CD4-positive, alpha-beta memory T cell (primary cell): ENCODE measurements around the gene DCUN1D5. TPM values are rescaled to one million over a fixed set of nuclear protein-coding genes. Genes with fewer than 3 reads are reported as not detected.

Experiments
- CTCF ChIA-PET: fragments of 350-600 bp; sonication (Branson Sonifier 250); formaldehyde crosslinking; loops from one replicate; lab custom pipeline; 2021; ENCODE audit warnings: inconsistent platforms; ENCODE audit not compliant: partially characterized antibody; lab: Charles Lee
- POLR2A ChIA-PET: fragments of 350-600 bp; sonication (Branson Sonifier 250); formaldehyde crosslinking; loops from one replicate; lab custom pipeline; 2021; ENCODE audit not compliant: partially characterized antibody; lab: Charles Lee
- DNase-seq, 5 donors: peaks; one replicate each; pipeline versions ENCODE4 v3.0.0 to v3.0.0-alpha.2; 2020 to 2022; ENCODE audit warnings: mixed read lengths in 1 of 5
- H3K27ac ChIP-seq: one replicate; pipeline ENCODE4 v1.7.0; 2013; ENCODE audit warnings: low read depth, low read length
- H3K27me3 ChIP-seq: 2 replicates; pipeline ENCODE4 v1.7.0; 2013; ENCODE audit warnings: mild to moderate bottlenecking, low read length, moderate library complexity; ENCODE audit not compliant: insufficient read depth
- H3K36me3 ChIP-seq: 2 replicates; pipeline ENCODE4 v1.7.0; 2013; ENCODE audit warnings: mild to moderate bottlenecking, low read length, moderate library complexity; ENCODE audit not compliant: insufficient read depth
- H3K4me1 ChIP-seq: 2 replicates; pipeline ENCODE4 v1.7.0; 2013; ENCODE audit warnings: mild to moderate bottlenecking, low read length, moderate library complexity; ENCODE audit not compliant: insufficient read depth
- H3K4me3 ChIP-seq, 2 donors: one replicate each; pipeline ENCODE4 v1.7.0; 2013; ENCODE audit warnings: low read length in 2 of 2, mild to moderate bottlenecking in 1 of 2
- H3K9me3 ChIP-seq, 2 donors: one replicate each; pipeline ENCODE4 v1.7.0; 2013; ENCODE audit warnings: low read length in 2 of 2, control low read depth in 1 of 2; ENCODE audit not compliant: control insufficient read depth in 1 of 2
- H3K27ac Mint-ChIP-seq, 7 donors: one replicate each; pipeline ENCODE4 v1.8.0; 2020 to 2021; ENCODE audit warnings: mixed read lengths in 7 of 7, mild to moderate bottlenecking in 6 of 7, inconsistent platforms in 3 of 7, moderate library complexity in 3 of 7
- H3K27me3 Mint-ChIP-seq, 2 donors: one replicate each; pipeline ENCODE4 v1.8.0; 2020 to 2021; ENCODE audit warnings: mixed read lengths in 2 of 2
- H3K36me3 Mint-ChIP-seq, 2 donors: one replicate each; pipeline ENCODE4 v1.8.0; 2020 to 2021; ENCODE audit warnings: mixed read lengths in 2 of 2, inconsistent platforms in 1 of 2, mild to moderate bottlenecking in 1 of 2
- H3K4me1 Mint-ChIP-seq, 4 donors: one replicate each; pipeline ENCODE4 v1.8.0; 2020 to 2021; ENCODE audit warnings: mixed read lengths in 4 of 4, mild to moderate bottlenecking in 1 of 4
- H3K4me3 Mint-ChIP-seq, 8 donors: one replicate each; pipeline ENCODE4 v1.8.0; 2020 to 2021; ENCODE audit warnings: mixed read lengths in 8 of 8, mild to moderate bottlenecking in 7 of 8, moderate library complexity in 6 of 8, inconsistent platforms in 3 of 8
- H3K9me3 Mint-ChIP-seq, 8 donors: one replicate each; pipeline ENCODE4 v1.8.0; 2020 to 2021; ENCODE audit warnings: mixed read lengths in 8 of 8, mild to moderate bottlenecking in 5 of 8, inconsistent platforms in 3 of 8, moderate library complexity in 1 of 8
- intact Hi-C: fragments of 100-400 bp; cut with micrococcal nuclease; formaldehyde crosslinking; loops from one replicate; pipeline ENCODE4 v1.15.1; 2023
- polyA plus RNA-seq, 2 donors: library from polyadenylated mRNA; unstranded; fragments of 300-500 nt; fragmentation: Illumina TruSeq; gene quantifications; one replicate each; pipeline ENCODE4 v1.2.3, GENCODE V29; 2021
- total RNA-seq, 2 experiments: library from RNA; stranded (reverse); gene quantifications; one replicate each; pipeline ENCODE4 v1.2.3, GENCODE V29; 2021

Gene DCUN1D5
- total and polyA plus RNA-seq, 4 experiments from 2014 or later: 14.4 to 28.1 (median 18.1) TPM

GRCh38 chr11:103067118-103067517 lies 24.8 kb downstream of the DCUN1D5 start:
- Mint-ChIP-seq H3K9me3 (no peaks in the 10 kb centered on the region), H3K36me3 (peaks cover 32 to 49% of the 10 kb centered on the region in 2 donors), H3K4me1 (peaks cover 26 to 43% (median 36%) of the 10 kb centered on the region in 4 donors), H3K4me3 (no peak overlapping the region), H3K27ac (no peak overlapping the region), H3K27me3 (no peaks in the 10 kb centered on the region)
- Histone ChIP-seq H3K9me3 (no peaks in the 10 kb centered on the region), H3K27ac (no peak overlapping the region), H3K27me3 (no peaks in the 10 kb centered on the region), H3K36me3 (peaks cover 7% of the 10 kb centered on the region), H3K4me1 (peaks cover 31% of the 10 kb centered on the region), H3K4me3 (no peak overlapping the region)
- DNase-seq: no peak
- ChIA-PET CTCF (no interaction called here), POLR2A (no interaction called here)
- intact Hi-C loops: no loop called here

GRCh38 chr11:103061656-103062055 lies 30.3 kb downstream of the DCUN1D5 start:
- Mint-ChIP-seq H3K4me3 (no peak overlapping the region), H3K27me3 (no peaks in the 10 kb centered on the region), H3K4me1 (peaks cover 0 to under 1% (median 0%) of the 10 kb centered on the region in 4 donors), H3K9me3 (no peaks in the 10 kb centered on the region), H3K27ac (peak overlapping the region in 1 of 7 donors; percentile 57), H3K36me3 (peaks cover 31 to 47% of the 10 kb centered on the region in 2 donors)
- Histone ChIP-seq H3K27me3 (no peaks in the 10 kb centered on the region), H3K36me3 (peaks cover 12% of the 10 kb centered on the region), H3K9me3 (no peaks in the 10 kb centered on the region), H3K27ac (no peak overlapping the region), H3K4me3 (no peak overlapping the region), H3K4me1 (no peaks in the 10 kb centered on the region)
- intact Hi-C loops: no loop called here
- POLR2A ChIA-PET: no interaction called here
- CTCF ChIA-PET: interaction anchor here (1.9 kb wide), 1 partner anchor 30 kb away, joined by 4 read pairs; the partner anchor contains the start of gene DCUN1D5
- no peak for DNase-seq

GRCh38 chr11:103055221-103055890 lies 36.6 kb downstream of the DCUN1D5 start:
- H3K36me3 Mint-ChIP-seq: peaks cover 5 to 7% of the 10 kb centered on the region in 2 donors
- CTCF ChIA-PET: interaction anchor here (0.8 to 1.2 kb wide), 4 partner anchors 18 to 31 kb away, joined by 3 to 4 read pairs (median 3); no protein-coding TSS in a partner anchor
- intact Hi-C loops: loop anchor here (1.0 kb wide), 1 partner anchor 19 kb away; no protein-coding TSS in a partner anchor
- Histone ChIP-seq H3K27me3 (no peaks in the 10 kb centered on the region), H3K27ac (no peak overlapping the region), H3K9me3 (no peaks in the 10 kb centered on the region), H3K4me1 (no peaks in the 10 kb centered on the region), H3K36me3 (no peaks in the 10 kb centered on the region), H3K4me3 (no peak overlapping the region)
- peak in 4 of 5 donors; percentile 8 to 25 (median 17) for DNase-seq
- POLR2A ChIA-PET: no interaction called here
- H3K27me3 Mint-ChIP-seq: no peaks in the 10 kb centered on the region
- H3K4me1 Mint-ChIP-seq: peaks cover 0 to 2% (median 0%) of the 10 kb centered on the region in 4 donors
- no peaks in the 10 kb centered on the region for H3K9me3 Mint-ChIP-seq
- no peak overlapping the region for H3K27ac Mint-ChIP-seq
- H3K4me3 Mint-ChIP-seq: no peak overlapping the region

GRCh38 chr11:103053997-103054396 lies 38.0 kb downstream of the DCUN1D5 start:
- intact Hi-C loops: no loop called here
- Histone ChIP-seq H3K36me3 (no peaks in the 10 kb centered on the region), H3K27me3 (no peaks in the 10 kb centered on the region), H3K4me3 (no peak overlapping the region), H3K4me1 (no peaks in the 10 kb centered on the region), H3K9me3 (no peaks in the 10 kb centered on the region), H3K27ac (no peak overlapping the region)
- Mint-ChIP-seq H3K36me3 (peaks cover 0 to 3% of the 10 kb centered on the region in 2 donors), H3K9me3 (no peaks in the 10 kb centered on the region), H3K27me3 (no peaks in the 10 kb centered on the region), H3K4me1 (peaks cover 0 to 2% (median 0%) of the 10 kb centered on the region in 4 donors), H3K4me3 (no peak overlapping the region), H3K27ac (no peak overlapping the region)
- CTCF ChIA-PET: interaction anchor here (1.0 to 1.2 kb wide), 3 partner anchors 18 to 55 kb away, joined by 3 to 5 read pairs (median 4); partner anchors contain the start of gene DYNC2H1
- no peak for DNase-seq
- POLR2A ChIA-PET: interaction anchor here (0.9 kb wide), 1 partner anchor 18 kb away, joined by 3 read pairs; no protein-coding TSS in a partner anchor

GRCh38 chr11:103051981-103052380 lies 40.0 kb downstream of the DCUN1D5 start:
- ChIA-PET POLR2A (no interaction called here), CTCF (interaction anchor here (3.4 kb wide), 1 partner anchor 16 kb away, joined by 12 read pairs; no protein-coding TSS in a partner anchor)
- H3K36me3 Mint-ChIP-seq: no peaks in the 10 kb centered on the region
- no peak for DNase-seq
- Histone ChIP-seq H3K9me3 (no peaks in the 10 kb centered on the region), H3K27me3 (no peaks in the 10 kb centered on the region), H3K4me3 (no peak overlapping the region), H3K27ac (no peak overlapping the region), H3K36me3 (no peaks in the 10 kb centered on the region), H3K4me1 (no peaks in the 10 kb centered on the region)
- no peaks in the 10 kb centered on the region for H3K27me3 Mint-ChIP-seq
- intact Hi-C loops: no loop called here
- H3K4me3 Mint-ChIP-seq: no peak overlapping the region
- H3K9me3 Mint-ChIP-seq: no peaks in the 10 kb centered on the region
- H3K4me1 Mint-ChIP-seq: peaks cover 0 to 2% (median 0%) of the 10 kb centered on the region in 4 donors
- no peak overlapping the region for H3K27ac Mint-ChIP-seq

- Histone ChIP-seq H3K27me3 (no peaks in the 10 kb centered on the region), H3K4me3 (no peak overlapping the region), H3K4me1 (no peaks in the 10 kb centered on the region), H3K27ac (no peak overlapping the region), H3K9me3 (no peaks in the 10 kb centered on the region), H3K36me3 (no peaks in the 10 kb centered on the region)
- H3K9me3 Mint-ChIP-seq: no peaks in the 10 kb centered on the region
- POLR2A ChIA-PET: no interaction called here
- no peaks in the 10 kb centered on the region for H3K36me3 Mint-ChIP-seq
- H3K4me3 Mint-ChIP-seq: no peak overlapping the region
- CTCF ChIA-PET: interaction anchor here (3.4 kb wide), 1 partner anchor 15 kb away, joined by 12 read pairs; no protein-coding TSS in a partner anchor
- peaks cover 0 to 2% (median 0%) of the 10 kb centered on the region in 4 donors for H3K4me1 Mint-ChIP-seq
- no peaks in the 10 kb centered on the region for H3K27me3 Mint-ChIP-seq
- intact Hi-C loops: no loop called here
- peak overlapping the region in 1 of 7 donors; percentile 14 for H3K27ac Mint-ChIP-seq
- DNase-seq: no peak
Measured at GRCh38 chr11:103051151-103051801, 40.7 kb downstream of the DCUN1D5 start.

- intact Hi-C loops: no loop called here
- ChIA-PET CTCF (interaction anchor here (3.4 kb wide), 1 partner anchor 14 kb away, joined by 12 read pairs; no protein-coding TSS in a partner anchor), POLR2A (no interaction called here)
- Histone ChIP-seq H3K4me3 (no peak overlapping the region), H3K36me3 (no peaks in the 10 kb centered on the region), H3K9me3 (no peaks in the 10 kb centered on the region), H3K27ac (no peak overlapping the region), H3K27me3 (no peaks in the 10 kb centered on the region), H3K4me1 (no peaks in the 10 kb centered on the region)
- Mint-ChIP-seq H3K27ac (no peak overlapping the region), H3K36me3 (no peaks in the 10 kb centered on the region), H3K27me3 (no peaks in the 10 kb centered on the region), H3K4me3 (no peak overlapping the region), H3K4me1 (peaks cover 0 to 2% (median 0%) of the 10 kb centered on the region in 4 donors), H3K9me3 (no peaks in the 10 kb centered on the region)
- no peak for DNase-seq
Measured at GRCh38 chr11:103050351-103050750, 41.6 kb downstream of the DCUN1D5 start.
